HG03378 (cell line): ENCODE data around the gene DNAJB12.
"Not testable (repeated sequence)": the region's sequence is repeated elsewhere in the genome, so short reads cannot be mapped to it uniquely, and the experiment has no call there.

ENCODE experiments used
- ATAC-seq: cut with Tn5 transposase; IDR thresholded peaks from one replicate; pipeline ENCODE4 v1.9.1; 2021; ENCODE audit warnings: mild to moderate bottlenecking, moderate library complexity; ENCODE audit not compliant: unreplicated experiment

Gene DNAJB12

DNA sequence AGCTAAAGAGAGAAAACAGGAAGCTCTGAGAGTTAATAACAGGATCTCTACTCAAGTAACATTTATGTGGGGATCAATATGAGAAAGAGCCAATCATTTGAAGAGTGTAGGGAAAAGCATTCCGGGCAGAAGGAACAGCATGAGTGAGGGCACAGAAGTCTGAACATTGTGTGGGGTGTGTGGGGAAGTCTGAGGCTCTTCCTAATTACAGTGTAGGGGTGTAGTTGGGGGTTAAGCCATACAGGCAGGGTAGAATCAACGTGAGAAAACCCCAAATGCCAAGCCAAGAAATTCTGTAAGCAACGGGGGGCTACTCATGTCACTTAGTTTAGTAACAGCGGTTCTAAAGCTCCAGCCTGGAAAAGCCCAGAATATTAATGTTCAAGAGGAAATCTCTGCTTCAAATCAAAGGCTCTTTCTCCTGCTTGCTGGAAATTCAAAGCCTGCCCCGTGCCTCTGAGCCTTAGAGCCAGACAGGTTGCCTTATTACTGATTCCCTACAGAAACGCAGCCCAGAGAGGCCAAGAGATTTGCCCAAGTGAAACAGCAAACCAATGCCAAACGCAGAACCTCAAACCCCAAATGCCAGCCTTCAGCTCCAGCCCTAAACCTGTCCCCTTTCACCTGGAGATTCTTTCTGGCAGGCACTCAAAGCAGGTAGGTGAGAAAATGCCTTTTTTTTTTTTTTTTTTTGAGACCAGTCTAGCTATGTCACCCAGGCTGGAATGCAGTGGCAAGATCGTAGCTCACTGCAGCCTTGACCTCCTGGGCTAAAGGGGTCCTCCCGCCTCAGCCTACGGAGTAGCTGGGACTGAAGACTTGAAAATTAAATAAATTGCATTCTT lies 36.1 kb downstream of the DNAJB12 start:
- ATAC-seq, result no peak

- ATAC-seq, result no peak
Measured at GRCh38 chr10:72316748-72317435, 37.8 kb downstream of the DNAJB12 start.

- no peak for ATAC-seq
Measured at GRCh38 chr10:72316386-72316700, 38.4 kb downstream of the DNAJB12 start.

DNA sequence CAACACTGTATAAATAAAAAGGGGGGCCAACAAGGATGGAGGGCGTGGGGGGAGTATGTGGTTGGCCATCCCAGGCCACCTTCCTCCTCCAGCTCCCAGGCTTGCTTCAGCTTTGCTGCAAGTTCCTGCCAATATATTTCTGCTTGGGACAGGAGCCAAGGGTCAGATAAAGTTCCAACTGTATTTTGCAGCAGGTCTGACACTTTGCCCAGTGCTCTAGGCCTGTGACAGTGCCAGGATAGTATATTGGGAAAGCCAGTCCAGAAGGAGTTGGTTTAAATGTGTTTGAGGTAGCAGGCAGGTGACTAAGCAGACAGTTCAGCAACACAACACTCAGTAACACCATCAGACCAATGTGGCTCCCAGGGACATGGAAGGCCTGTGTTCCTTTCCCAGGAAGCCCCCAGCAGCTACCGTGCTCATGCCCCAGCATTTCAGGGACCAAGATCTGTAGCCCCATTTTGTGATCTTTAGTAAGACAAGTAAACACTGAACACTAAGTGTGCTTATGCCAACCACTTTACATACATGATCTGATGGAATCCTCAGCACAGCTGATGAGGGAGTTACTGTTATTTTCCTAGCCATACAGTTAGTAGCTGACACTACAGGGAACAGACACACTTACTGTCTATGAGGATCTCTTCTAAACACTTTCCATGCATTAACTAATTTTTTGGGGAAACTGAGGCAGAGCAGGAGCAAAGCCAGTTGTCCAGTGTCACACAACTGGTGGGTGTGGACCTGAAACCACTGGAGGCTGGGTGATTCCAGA lies 38.9 kb downstream of the DNAJB12 start:
- no peak for ATAC-seq

- no peak for ATAC-seq
Measured at GRCh38 chr10:72315054-72315453, 39.7 kb downstream of the DNAJB12 start.

GRCh38 chr10:72314263-72314662 lies 40.5 kb downstream of the DNAJB12 start:
- no peak for ATAC-seq

- ATAC-seq, result no peak
Measured at GRCh38 chr10:72312865-72313391, 41.8 kb downstream of the DNAJB12 start.

GRCh38 chr10:72311667-72312066 lies 43.1 kb downstream of the DNAJB12 start:
- no peak for ATAC-seq

GRCh38 chr10:72310636-72311035 lies 44.1 kb downstream of the DNAJB12 start:
- no peak for ATAC-seq

- no peak for ATAC-seq
Measured at GRCh38 chr10:72310241-72310633, 44.5 kb downstream of the DNAJB12 start.

DNA sequence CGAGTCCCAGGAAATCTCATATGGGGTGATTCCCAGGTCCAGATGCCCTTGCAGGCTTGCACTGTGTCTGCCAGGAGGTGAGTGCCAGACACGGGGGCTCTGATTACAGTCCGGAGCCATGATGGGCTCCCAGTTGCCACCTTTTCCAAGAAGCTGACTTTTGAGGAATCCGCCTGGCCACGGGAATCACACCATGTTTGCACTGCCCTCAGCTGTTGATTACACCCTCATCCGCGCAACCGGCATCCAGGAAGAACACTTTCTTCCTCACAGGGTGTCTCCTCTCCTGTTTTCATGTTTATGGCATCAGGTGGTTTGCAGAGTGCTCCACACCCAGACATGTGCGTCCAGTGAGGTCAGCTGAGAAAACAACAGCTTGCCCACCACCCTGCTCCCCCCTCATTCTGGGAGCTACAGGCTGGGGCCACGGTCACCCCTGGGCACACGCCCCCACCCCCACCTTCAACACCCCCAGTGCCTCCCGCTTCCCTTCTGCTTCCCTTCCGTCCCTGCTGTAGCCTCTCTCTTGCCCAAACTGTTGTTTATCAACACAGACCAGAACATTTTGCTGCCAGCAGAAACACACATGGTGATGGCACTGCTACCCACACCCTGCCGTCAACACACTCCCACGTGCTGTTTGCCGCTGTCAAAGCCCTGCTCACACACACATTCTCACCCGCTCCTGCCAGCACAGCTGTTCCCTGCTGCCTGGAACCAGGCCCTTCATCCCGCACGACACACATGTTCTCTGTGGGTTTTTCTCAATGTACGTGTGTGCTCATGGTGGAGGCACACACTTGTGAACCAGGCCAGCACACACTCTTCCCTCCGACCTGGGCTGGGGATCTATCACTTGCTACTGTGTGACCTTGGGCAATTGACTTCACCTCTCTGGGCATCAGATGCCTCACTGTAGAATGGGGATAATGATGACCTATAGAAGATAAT lies 45.2 kb downstream of the DNAJB12 start:
- no peak for ATAC-seq

GRCh38 chr10:72308320-72308987 lies 46.3 kb downstream of the DNAJB12 start:
- ATAC-seq, result no peak

GRCh38 chr10:72307711-72308110 lies 47.0 kb downstream of the DNAJB12 start:
- ATAC-seq, result not testable (repeated sequence)

- no peak for ATAC-seq
Measured at GRCh38 chr10:72306215-72306760, 48.4 kb downstream of the DNAJB12 start.

DNA sequence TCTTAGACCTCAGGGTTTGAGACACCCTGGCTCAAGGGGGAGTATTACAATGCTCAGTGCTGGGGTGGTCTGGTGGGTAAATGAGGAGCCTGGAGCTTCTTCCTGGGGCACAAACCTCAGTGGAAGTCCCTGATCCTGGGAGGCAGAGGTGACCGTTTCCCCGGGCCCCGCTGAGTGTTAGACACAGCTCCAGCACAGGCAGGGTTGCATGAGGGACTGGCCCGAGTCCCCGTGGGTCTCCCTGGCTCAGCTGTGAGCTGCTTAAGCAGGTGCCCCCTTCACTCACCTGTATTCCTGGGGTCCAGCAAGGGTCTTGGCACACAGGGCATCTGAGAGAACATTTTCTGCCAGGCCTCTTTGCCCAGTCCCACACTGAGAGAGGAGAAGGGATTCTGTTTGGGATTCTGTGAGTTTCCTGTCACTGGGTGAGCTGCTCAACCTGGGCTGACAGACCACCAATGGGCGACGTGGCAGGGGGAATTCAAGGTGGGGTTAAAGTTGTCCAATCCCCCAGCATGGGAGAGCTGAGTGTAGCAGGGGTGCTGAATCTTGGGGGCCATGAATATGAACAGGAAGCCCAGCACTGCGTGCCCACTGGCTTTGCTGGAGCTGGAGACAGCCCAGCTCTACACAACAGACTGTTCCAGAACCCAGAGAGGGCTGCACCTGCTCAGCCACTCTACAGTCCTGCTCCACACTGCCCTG lies 51.1 kb downstream of the DNAJB12 start:
- no peak for ATAC-seq

DNA sequence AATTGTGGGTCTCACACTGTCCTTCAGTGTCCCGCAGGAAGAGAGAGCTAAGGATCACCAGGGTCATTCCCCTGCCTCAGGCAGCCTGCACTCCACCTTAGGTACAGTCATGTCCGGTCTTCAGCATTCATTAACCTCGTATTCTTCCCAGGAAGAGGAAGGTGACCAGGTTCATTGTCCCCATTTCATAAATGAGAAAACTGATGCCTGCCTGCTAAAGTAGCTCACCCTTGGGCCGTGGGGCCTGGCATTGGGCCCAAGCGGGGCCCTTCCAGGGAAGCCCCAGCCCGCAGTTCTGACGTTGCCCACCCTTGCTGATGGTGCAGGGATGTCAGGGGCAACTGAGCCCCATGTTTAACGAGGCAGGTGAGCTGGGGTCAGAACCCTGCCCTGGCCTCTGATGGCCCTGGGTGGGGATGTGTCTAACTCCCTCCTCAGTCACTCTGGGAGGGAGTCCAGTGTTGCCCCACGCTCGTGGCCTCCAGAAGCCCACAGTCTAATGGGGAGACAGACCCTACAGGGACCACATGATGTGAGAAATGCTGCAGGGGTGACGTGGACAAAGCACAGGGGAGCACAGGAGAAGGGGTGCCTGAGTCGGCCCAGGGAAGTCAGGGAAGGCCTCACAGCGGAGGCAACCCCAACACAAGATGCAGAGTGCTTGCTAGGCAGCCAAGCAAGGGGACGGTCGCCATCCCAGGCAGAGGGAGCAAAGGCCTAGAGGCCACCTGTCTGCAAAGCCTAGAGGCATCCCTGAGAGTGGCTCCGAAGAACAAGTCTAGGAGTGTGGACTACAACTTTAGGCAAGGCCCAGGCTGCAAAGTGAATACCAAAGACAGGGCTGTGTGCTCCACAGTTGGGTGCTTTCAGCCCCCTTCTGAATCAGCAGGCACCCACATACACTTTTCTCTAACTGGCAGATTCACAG lies 55.9 kb downstream of the DNAJB12 start:
- ATAC-seq, result no peak

- ATAC-seq, result peak; percentile 57
Measured at GRCh38 chr10:72297805-72298591, 56.7 kb downstream of the DNAJB12 start.
